Left cardiac atrium (tissue), 4 donors: ENCODE measurements around the gene SLC10A3. TPM values are rescaled to one million over a fixed set of nuclear protein-coding genes. Genes with fewer than 3 reads are reported as not detected.

ENCODE experiments used
- ATAC-seq, 2 donors: fragments of 200-7000 bp; cut with Tn5 transposase; one replicate each; pipeline ENCODE4 v1.9.1; 2020; ENCODE audit warnings: mild to moderate bottlenecking in 2 of 2, moderate library complexity in 2 of 2
- DNase-seq: peaks from one replicate; pipeline ENCODE4 v3.0.0-alpha.2; 2020
- intact Hi-C, 2 donors: fragments of 100-400 bp; cut with DNase I; formaldehyde crosslinking; loops; one replicate each; pipeline versions ENCODE4 v1.14.1 to v1.15.1; 2022 to 2023
- long read RNA-seq: library from polyadenylated mRNA; unstranded; transcript quantifications from one replicate; pipeline ENCODE4 v2.0.0, GENCODE V29; 2021
- total RNA-seq, 2 donors: library from RNA; stranded (reverse); fragmentation: NEBNext Ultra II Directional; extraction: Animal tissue kit (Norgen Biotek cat#: 25700); gene quantifications; one replicate each; pipeline ENCODE4 v1.2.1, GENCODE V29; 2021
- donor health status: DM: no; HTN: yes; CAD: no.
- donor health status: DM: no; HTN: yes; CAD: no; lungs with severe emphysema.
- donor health status: DM: yes; HTN: yes; CAD: no.
- donor health status: Dilated cardiomyopathy.

Gene SLC10A3, protein sequence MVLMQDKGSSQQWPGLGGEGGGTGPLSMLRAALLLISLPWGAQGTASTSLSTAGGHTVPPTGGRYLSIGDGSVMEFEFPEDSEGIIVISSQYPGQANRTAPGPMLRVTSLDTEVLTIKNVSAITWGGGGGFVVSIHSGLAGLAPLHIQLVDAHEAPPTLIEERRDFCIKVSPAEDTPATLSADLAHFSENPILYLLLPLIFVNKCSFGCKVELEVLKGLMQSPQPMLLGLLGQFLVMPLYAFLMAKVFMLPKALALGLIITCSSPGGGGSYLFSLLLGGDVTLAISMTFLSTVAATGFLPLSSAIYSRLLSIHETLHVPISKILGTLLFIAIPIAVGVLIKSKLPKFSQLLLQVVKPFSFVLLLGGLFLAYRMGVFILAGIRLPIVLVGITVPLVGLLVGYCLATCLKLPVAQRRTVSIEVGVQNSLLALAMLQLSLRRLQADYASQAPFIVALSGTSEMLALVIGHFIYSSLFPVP
- 10 to 100 TPM; 15.1 to 18.4 TPM for total RNA-seq
- long read RNA-seq, transcript SLC10A3-201 (2 exons, 2,161 nt), result major isoform, 30 of 44 reads
- long read RNA-seq, partial matches to known transcripts, result 4 of 44 reads
- long read RNA-seq, other reads (novel, unspliced or antisense), result 8 of 44 reads

DNA sequence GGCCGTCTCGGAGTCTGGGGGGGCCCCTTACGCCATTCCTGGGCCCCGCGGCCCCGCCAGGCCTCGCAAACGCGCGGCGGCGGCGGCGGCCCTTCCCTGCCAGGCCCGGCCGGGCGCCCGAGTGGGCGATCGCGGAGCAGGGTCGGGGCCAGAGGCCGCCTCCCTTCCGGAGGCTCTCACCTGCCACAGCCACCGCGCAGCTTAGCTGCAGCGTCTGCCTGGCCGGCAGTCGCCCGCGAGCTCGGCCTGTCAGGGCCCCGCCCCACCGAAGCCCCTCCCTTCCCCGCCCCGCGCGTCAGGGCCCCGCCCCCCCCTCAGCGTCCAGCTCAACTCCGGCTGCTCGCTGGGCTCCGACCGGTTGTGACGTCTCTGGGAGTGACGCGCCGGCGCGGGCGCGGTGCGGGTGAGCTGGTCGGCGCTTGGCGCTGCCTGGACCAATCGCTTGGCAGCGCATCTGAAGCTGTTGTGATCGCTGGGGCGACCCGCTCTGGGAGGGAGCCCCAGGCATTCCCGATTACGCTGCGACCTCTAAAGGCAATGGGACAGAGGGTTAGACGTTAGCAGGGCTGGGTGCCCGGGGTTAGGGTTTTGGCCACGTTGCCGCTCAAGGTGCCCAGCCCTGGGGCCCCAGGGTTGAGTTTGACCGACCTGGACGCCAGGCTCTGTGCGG, at the start of gene SLC10A3:
Gene SLC10A3, minus strand, starts transcription at position 216 of the 670 bp plus-strand sequence. CDS start 1,689 bp downstream, outside the sequence.
- peak; percentile 90 to 91 for ATAC-seq
- intact Hi-C loops, result no loop called here
- peak; percentile 94 for DNase-seq

DNA sequence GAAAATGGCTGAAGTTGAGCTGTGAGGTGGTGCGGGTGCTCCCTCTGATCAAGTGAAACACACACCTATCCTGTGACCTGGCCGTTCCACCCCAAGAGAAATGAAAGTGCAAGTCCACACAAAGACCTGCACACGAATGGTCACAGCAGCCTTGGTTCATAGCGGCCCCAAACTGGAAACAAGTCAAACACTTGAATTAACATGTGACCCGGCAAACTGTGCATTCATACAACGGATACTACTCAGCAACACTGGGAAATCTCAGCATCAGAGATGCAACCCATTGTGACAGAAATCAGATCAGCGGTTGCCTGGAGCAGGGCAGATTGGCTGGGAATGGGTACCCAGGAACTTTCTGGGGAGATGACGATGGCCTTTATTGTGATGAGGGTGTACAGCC, 48.6 kb upstream of the SLC10A3 start:
- intact Hi-C loops, result loop anchor here in 1 of 2 donors (5.0 kb wide), 1 partner anchor 222 kb away; no protein-coding TSS in a partner anchor
- ATAC-seq, result no peak
- DNase-seq, result no peak

DNA sequence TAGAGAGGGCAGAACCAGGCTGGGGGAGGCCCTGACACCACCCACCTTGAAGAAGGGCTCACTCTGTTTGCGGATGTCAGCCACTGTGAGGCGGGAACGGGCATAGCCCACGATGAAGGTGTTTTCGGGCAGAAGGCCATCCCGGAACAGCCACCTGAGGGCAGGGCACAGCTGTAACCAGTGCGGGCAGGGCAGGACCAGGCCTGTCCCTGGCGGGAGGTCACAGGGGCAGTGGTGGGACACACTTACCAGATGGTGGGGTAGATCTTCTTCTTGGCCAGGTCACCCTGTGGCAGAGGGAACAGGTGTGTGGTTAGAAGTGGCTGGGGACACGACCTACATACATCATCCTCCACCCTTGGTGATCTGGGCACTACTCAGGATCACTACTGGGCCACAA, 45.5 kb upstream of the SLC10A3 start:
- no peak for ATAC-seq
- DNase-seq, result no peak
- intact Hi-C loops, result loop anchor here (2.0 to 5.0 kb wide), 2 partner anchors 163 to 219 kb away; no protein-coding TSS in a partner anchor

DNA sequence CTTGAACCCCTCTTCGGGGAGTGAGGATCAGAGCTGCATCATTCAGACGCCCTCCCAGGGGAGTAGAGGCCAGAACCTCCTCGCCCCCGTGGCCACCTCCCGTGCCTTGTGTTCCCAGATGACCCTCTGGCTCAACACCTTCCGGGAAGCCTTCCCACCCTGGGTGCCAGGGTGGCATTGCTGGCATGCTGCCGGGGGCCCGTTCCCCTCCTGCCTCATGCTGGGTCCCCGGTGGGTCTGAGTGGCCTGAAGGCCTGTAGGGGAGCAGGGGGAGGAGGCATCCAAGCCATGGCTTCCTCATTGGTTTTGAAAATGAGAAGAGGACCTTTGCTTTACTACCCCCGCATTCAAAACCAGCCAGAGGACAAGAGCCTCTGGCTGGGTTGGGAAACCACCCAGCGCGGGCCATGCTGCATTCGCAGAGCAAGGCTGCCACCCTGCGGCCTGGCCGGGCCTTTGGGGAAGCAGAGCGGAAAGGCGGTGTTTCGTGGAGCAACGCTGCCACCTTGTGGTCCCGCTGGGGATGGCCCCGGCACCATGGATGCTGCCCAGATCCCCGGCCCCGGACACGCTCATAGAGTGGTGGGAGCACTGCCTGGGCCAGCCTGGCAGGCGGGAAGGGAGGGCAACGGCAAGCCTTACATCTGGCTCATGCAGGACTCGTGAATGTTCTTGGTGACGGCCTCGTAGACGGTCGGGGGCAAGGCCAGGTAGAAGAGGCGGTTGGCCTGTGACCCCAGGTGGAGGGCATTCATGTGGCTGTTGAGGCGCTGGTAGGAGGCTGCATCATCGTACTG, 44.3 kb upstream of the SLC10A3 start:
- intact Hi-C loops, result loop anchor here (2.0 to 5.0 kb wide), 2 partner anchors 162 to 217 kb away; no protein-coding TSS in a partner anchor
- DNase-seq (peak; percentile 93), ATAC-seq (peak; percentile 90 to 91)

DNA sequence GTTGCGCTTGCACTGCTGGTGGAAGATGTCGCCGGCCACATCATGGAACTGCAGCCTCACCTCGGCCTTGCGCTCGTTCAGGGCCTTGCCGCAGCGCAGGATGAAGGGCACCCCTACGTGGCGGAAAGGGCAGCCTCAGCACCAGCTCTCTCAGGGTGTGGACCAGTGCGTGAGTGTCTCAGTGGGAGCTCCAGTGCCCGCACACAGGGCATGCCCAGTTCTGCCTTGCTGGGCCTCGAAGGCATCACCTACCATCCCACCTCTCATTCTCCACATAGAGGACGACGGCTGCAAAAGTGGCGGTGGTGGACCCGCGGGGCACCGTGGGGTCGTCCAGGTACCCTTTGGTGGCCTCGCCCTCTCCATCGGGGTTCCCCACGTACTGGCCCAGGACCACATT, 42.3 kb upstream of the SLC10A3 start:
- intact Hi-C loops, result no loop called here
- DNase-seq (no peak), ATAC-seq (no peak)

DNA sequence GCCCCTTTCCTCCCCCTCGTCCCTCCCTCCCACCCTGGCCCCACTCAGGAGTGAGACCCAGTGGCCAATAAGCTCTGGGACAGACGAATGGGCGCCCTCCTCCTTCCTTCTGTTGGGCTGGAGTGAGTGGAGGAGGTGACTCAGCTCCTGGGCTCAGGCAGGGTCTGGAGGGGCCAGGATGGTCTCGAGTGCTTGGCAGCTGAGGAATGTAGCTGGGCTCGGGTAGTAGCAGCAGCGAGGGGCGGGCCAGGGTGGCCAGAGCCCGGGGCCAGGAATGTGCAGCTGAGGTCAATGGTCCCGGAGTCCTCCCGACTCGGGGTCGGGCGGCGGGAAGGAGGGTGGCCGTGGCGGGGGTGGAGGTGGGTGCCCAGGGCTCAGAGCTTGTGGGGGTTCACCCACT, 41.2 kb upstream of the SLC10A3 start:
- DNase-seq (no peak), ATAC-seq (peak in 1 of 2 donors; percentile 24)
- intact Hi-C loops, result no loop called here

DNA sequence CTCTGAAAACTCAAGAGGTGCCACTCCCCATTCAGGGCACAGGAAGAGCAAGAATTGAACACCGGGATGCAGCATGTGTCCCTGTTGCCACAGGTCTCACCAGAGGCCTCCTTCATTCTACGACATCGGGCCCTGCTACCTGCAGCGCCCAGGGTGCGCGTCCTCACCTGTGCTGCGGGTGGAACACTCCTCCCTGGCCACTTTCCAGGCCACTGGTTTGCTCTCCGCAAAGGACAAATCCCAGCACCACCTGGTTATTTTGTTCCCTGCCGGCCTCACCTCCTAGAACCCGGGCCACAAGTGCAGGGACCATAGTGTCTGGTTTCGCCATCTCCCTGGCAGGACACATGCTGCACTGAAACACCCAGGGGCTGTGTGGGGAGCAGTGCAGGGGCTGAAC, 39.9 kb upstream of the SLC10A3 start:
- intact Hi-C loops, result no loop called here
- ATAC-seq, result no peak

DNA sequence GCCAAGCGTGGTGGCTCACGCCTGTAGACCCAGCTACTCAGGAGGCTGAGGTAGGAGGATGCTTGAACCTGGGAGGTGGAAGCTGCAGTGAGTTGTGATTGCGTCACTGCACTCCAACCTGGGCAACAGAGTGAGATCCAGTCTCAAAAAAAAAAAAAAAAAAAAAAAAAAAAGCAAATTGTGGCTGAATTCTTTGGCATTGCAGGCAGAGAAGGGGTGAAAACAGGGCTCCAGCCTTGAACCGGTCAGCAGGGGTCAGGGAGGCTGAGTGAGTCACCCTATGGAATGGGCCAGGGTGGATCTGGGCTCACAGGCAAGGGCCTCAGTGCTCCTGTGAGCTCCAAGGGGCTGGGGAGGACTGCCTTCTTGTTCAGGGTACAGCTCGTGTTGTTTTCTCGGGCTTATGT, 38.8 kb upstream of the SLC10A3 start:
- intact Hi-C loops, result no loop called here
- no peak for DNase-seq
- ATAC-seq, result peak in 1 of 2 donors; percentile 18

More for the DNA sequence above, 39.9 kb upstream of the SLC10A3 start:
- DNase-seq, result no peak

DNA sequence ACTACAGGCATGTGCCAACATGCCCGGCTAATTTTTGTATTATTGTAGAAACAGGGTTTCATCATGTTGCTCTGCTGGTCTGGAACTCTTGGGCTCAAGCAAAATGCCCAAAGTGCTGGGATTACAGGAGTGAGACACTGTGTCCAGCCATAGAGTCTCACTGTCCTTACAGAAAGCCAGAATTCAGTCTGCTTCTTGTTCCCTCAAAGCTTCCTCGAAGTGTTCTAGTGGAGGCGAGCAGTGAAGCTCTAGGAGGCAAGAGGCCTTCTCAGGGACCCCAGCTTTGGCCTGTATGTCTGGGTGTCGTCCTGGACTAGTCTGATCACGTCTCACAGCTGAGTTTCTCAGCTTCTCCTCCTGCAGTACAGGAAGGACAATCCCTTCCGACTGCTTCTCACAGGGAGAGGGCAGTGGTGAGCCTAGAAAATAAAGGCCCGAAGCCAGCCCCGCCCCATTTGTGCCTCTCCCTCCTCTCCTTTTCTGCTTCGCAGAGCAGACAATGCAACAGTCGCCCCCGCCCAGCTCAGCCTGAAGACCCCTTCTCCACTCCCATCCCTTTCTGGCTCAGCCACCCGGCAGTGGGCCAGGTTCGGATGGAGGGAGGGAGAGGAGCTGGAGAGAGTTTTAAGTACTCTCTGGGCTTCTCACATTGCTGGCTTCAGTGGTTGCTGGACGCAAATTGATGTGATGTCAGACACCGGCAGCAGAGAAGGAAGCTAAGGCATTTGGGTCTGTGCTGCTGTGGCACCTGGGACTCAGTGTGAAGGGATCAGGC, 36.7 kb upstream of the SLC10A3 start:
- intact Hi-C loops, result no loop called here
- peak; percentile 88 to 90 for ATAC-seq
- peak; percentile 80 for DNase-seq

DNA sequence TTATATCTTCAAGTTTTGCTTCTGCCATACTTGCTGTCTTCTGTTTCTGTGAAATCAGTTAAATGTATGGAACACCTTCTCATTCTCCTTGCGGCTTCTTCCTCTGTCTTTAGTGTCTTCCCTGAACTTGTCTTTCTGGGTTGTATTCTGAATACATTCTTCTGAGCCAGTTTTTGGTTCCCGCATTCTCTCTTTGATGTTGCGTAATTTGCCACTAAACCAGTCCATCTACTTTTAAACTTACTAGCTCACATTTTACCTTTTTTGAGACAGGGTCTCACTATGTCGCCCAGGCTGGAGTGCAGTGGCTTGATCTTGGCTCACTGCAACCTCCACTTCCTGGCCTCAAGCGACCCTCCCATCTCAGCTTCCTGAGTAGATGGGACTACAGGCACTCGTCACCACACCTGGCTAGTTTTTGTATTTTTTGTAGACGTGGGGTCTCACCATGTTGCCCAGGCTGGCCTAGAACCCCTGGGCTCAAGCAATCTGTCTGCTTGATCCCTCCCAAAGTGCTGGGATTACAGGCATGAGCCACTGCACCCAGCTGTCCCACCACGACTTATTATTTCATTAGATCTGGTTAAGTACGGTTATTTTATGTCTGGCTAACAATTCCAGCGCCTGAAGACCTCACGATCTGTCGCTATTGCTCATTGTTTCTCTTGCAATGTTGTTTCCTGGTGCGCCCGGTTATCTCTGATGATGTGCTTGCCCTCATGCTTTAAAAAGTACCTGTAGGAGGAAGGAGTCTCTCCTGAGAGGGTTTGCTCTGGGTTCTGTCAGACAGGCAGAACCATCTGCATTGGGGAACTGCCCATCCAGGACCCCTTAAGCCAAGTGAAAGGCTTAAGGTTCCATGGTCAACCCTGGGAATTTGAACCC, 35.4 kb upstream of the SLC10A3 start:
- ATAC-seq, result no peak
- intact Hi-C loops, result no loop called here

DNA sequence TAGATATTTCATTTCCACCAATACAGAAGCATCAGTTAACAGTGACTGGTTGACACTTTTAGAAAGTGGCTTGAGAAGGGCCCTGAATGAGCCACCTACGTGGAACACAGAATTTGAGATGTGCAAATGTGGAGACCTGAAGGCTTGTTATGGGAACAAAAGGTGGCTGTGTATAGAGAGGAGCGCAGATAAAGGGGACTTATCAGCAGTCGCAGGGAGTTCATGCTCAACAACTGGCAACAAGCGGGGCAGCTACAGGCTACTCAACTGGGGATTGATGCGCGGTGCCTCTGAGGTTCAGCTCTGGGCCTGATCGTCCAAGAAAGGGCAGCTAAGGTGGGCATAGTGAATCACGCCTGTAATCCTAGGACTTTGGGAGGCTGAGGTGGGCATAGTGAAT, 29.0 kb upstream of the SLC10A3 start:
- intact Hi-C loops, result no loop called here
- DNase-seq (no peak), ATAC-seq (no peak)

More for the DNA sequence above, 35.4 kb upstream of the SLC10A3 start:
- no peak for DNase-seq

DNA sequence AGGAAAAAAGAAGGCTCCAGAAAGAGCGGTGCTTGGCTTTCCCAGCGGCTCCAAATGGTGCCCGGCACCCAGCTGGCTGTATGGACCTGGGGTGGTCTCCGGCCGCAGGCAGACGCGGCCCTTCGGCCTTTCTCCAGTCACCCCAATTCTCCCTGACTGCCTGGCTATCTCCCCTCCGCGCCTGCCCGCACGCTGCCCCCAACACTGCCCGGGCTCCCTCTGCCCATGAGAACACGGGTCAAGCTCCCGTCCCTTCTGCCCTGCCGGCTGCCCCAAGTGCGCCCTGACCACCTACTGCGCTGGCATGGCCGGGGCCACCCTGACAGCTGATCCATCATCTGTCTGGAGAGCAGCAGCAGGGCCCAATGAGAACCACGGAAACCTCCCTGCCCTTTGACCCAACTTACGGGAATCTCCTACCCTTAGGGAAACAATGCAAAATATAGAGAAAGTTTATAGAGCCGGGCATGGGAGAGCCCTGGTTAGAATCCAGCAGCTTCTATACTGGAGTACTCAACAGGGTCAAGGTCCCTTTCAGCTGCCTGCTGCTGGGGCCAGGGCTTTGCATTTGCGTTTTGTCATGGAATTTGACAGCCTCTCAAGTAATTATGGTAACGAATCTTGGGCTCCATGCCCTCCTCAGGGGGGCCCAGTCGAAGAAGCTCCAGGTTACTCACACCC, 26.8 kb upstream of the SLC10A3 start:
- ATAC-seq (peak in 1 of 2 donors; percentile 4), DNase-seq (no peak)
- intact Hi-C loops, result no loop called here

DNA sequence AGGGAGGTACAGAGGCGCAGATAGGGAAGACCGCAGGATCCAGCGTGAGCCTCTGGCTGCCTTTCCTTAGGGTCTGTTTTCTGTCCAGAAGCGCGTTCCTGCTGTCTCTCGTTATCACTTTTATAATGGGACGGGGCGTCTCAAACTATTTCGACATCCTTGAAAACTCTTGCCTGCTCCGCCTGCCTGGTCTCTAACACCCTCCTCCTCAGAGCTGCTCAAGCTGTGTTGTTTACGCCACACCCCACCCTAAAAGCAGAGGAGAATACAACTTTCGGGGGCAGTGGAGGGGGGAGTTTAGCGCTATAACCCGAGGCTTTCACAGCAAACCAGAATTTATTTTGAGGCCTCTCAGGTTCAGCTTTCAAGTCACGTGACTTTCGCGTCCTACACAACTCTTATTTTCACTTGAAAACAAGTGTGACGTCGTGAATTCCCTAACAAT, 26.2 kb upstream of the SLC10A3 start:
- ATAC-seq (peak; percentile 50), DNase-seq (no peak)
- intact Hi-C loops, result no loop called here

DNA sequence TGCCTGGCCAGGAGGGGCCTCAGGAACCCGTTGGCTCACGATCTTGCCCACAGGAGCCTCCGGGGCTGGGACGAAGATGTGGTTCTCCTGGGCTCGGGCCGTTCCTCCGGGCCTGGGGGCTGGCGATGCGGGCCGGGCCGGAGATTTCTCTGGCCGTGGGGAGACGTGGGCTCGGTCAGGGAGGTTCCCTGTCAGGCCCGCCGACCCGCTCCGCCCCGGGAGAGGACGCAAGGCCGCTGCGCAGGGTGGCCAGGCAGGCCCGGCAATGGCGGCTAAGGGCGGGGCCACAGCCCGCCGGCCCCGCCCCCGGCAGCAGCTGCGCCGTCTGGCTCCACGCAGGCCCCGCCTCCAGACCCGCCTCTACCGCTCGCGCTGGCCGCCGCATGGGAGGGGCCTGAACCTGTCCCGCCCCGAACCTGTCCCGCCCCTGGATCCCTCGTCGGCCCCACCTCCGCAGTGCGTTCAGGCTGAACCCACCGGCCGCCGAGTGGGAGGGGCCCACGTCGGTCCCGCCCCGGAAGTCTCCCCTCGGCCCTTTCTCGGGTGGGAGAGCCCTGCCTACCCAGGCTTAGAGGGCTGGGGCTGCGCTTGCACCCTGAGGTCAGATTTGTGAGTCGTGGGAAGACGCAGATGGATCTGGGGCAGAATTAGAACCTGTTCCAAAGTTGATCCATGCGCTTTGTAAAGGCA, 25.7 kb upstream of the SLC10A3 start, which contains the start of gene FAM3A:
Gene FAM3A, minus strand, starts transcription at position 267 of the 690 bp plus-strand sequence. CDS start 460 bp downstream, outside the sequence.
- intact Hi-C loops, result no loop called here
- peak; percentile 97 to 98 for ATAC-seq
- DNase-seq, result peak; percentile 93

DNA sequence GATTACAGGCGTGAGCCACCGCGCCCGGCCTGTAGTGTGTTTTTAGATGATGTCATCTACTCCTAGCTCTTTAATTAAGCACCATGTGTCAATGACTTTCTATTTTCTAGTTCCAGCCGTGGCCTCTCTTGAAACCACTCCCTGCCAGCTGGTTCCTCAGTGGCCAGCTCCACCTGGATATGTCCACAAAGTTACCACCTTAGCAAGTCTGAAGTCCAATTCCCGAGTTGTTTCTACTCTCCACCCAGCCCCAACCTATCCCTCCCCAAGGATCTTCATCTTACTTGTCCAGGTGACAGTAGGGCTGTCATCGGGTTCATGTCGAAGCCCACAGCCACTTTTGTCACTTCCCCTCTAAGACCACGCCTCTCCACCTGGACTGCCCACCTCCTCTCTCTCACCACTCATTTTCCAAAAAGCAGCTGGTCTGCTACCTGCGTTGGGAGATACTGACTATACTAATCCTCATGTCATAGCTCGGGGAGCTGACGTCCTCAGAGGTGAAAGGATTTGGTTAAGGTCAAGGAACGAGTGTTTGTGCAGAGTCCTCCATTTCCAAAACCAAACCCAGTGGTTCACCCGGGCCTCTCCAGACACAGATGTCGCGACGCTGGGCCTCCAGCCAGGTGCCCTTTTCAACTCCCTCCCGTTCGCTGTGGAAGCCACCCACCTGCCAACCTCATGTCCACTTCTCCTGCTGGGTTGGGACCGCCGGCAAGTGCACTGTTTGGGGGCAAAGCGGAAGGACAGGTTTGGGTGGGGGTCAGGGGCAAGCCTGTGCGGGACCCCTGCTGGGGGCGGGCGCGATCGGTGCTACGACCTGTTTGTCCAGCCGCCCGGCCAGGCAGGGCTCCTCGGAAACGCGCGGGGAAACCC, 24.9 kb upstream of the SLC10A3 start:
- ATAC-seq (peak; percentile 3), DNase-seq (no peak)
- intact Hi-C loops, result no loop called here
